Coronary artery (tissue), 2 donors: ENCODE measurements around the gene PKMYT1.

Source experiments
- DNase-seq: peaks from one replicate; pipeline ENCODE4 v3.0.0-alpha.2; 2017; ENCODE audit warnings: low spot score
- H3K27ac ChIP-seq, 2 donors: fragments of 200-600 bp; sonication (generic); one replicate each; pipeline ENCODE4 v1.5.1; 2016 to 2019
- H3K4me3 ChIP-seq: fragments of 200-600 bp; sonication (generic); 2 replicates; pipeline ENCODE4 v1.5.1; 2016; ENCODE audit warnings: mild to moderate bottlenecking, moderate library complexity
- TF ChIP-seq, protein P1 (sequence below): fragments of 200-600 bp; sonication (generic); IDR thresholded peaks from one replicate; pipeline ENCODE4 v1.5.1; 2019; ENCODE audit warnings: antibody characterized with exemption

The PKMYT1 gene

GRCh38 chr16:2980227-2981176 lies at the start of gene PKMYT1:
Gene PKMYT1, minus strand, starts transcription at chr16:2980446. Its CDS starts 789 bp downstream, at chr16:2979657.
- Histone ChIP-seq H3K27ac (peak within 1 kb of the TSS; percentile 72 to 91), H3K4me3 (peak within 1 kb of the TSS; percentile 87)
- TF ChIP-seq, protein P1, sequence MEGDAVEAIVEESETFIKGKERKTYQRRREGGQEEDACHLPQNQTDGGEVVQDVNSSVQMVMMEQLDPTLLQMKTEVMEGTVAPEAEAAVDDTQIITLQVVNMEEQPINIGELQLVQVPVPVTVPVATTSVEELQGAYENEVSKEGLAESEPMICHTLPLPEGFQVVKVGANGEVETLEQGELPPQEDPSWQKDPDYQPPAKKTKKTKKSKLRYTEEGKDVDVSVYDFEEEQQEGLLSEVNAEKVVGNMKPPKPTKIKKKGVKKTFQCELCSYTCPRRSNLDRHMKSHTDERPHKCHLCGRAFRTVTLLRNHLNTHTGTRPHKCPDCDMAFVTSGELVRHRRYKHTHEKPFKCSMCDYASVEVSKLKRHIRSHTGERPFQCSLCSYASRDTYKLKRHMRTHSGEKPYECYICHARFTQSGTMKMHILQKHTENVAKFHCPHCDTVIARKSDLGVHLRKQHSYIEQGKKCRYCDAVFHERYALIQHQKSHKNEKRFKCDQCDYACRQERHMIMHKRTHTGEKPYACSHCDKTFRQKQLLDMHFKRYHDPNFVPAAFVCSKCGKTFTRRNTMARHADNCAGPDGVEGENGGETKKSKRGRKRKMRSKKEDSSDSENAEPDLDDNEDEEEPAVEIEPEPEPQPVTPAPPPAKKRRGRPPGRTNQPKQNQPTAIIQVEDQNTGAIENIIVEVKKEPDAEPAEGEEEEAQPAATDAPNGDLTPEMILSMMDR, result no peak
- DNase-seq, result peak; percentile 92

DNA sequence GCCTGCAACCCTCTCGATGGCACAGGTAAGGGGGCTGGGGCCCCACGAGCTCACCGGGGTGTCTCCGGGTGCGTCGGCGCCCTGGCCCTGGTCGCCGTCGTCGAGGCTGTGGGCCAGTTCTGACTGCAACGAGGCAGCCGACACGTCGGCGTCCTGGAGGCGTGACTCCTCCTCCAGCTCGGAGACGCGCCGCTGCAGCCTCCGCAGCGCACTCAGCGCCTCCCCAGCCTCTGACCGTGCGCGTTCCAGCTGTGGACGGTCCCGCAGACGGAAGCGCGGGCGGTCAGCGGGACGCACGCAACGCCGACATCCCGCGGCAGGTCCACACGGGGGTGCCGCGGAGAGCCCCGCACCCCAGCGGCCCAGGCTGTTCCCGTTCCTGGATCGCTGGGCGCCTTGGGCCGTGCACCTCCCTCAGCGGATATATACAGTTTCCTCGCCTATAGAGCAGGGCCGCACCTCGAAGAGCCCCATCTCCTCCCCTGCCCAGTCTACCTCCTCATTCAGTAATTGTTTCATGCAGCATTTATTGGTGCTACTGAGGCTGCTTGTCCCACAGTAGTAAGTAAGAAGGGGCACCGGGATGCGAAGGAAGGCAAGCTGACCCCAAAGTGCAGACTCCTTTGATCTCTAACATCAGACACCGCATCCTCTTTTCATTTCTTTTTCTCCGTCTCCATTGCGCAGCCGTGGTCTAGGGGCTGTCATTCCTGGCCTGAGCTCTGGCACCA lies 49.4 kb upstream of the PKMYT1 start:
- H3K4me3 ChIP-seq, result peak overlapping the region; percentile 55
- no peak overlapping the region for H3K27ac ChIP-seq
- TF ChIP-seq, protein P1, result no peak
- no peak for DNase-seq

GRCh38 chr16:3028716-3029319 lies 48.6 kb upstream of the PKMYT1 start:
- TF ChIP-seq, protein P1, result no peak
- no peak for DNase-seq
- Histone ChIP-seq H3K27ac (no peak overlapping the region), H3K4me3 (no peak overlapping the region)

DNA sequence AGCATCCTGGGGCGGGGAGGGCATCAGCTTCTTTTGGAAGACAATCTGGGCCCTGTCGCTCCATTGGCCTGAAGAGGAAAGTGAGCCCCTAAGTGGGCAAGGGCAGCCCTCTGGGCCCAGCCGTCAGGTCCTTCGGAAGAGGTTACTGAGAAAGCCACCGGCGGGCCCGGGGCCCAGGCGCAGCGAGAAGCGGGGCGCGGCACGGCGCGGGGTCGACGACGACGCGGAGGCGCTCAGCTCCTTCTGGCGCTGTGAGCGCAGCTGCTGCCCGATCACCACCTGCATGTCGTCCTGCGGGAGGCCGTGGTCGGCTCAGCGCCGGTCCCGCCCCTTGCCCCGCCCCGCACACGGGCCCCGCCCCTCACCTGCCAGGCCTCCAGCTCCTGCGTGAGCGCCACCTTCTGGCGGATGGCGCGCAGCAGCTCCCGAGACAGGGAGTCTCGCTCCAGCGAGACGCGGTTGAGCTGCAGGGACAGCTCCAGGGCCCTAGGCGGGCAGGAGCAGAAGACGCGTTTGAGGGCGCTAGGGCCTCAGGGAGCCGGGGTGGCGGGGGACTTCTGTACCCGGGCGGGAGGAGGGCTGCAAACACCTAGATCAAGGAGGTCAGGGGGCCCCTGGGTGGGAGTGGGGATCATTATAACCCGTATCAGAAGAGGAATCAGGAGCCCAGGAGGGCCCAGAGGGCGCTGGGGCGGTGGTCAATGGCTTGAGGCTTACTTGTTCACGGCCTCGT lies 47.9 kb upstream of the PKMYT1 start:
- Histone ChIP-seq H3K4me3 (no peak overlapping the region), H3K27ac (no peak overlapping the region)
- TF ChIP-seq, protein P1, result no peak
- no peak for DNase-seq

GRCh38 chr16:3027489-3027795 lies 47.2 kb upstream of the PKMYT1 start:
- Histone ChIP-seq H3K4me3 (no peak overlapping the region), H3K27ac (no peak overlapping the region)
- DNase-seq, result no peak
- TF ChIP-seq, protein P1, result no peak

- TF ChIP-seq, protein P1, result no peak
- no peak overlapping the region for H3K4me3 ChIP-seq
- DNase-seq, result no peak
- H3K27ac ChIP-seq, result no peak overlapping the region
Observed at GRCh38 chr16:3026609-3027488, 46.6 kb upstream of the PKMYT1 start.
